HG03139 (cell line): ENCODE measurements around the gene RPS13.
"Not testable (repeated sequence)": the region's sequence is repeated elsewhere in the genome, so short reads cannot be mapped to it uniquely, and the experiment has no call there.

Source experiments
- ATAC-seq: cut with Tn5 transposase; IDR thresholded peaks from one replicate; pipeline ENCODE4 v1.9.1; 2021; ENCODE audit not compliant: unreplicated experiment

The RPS13 gene

DNA sequence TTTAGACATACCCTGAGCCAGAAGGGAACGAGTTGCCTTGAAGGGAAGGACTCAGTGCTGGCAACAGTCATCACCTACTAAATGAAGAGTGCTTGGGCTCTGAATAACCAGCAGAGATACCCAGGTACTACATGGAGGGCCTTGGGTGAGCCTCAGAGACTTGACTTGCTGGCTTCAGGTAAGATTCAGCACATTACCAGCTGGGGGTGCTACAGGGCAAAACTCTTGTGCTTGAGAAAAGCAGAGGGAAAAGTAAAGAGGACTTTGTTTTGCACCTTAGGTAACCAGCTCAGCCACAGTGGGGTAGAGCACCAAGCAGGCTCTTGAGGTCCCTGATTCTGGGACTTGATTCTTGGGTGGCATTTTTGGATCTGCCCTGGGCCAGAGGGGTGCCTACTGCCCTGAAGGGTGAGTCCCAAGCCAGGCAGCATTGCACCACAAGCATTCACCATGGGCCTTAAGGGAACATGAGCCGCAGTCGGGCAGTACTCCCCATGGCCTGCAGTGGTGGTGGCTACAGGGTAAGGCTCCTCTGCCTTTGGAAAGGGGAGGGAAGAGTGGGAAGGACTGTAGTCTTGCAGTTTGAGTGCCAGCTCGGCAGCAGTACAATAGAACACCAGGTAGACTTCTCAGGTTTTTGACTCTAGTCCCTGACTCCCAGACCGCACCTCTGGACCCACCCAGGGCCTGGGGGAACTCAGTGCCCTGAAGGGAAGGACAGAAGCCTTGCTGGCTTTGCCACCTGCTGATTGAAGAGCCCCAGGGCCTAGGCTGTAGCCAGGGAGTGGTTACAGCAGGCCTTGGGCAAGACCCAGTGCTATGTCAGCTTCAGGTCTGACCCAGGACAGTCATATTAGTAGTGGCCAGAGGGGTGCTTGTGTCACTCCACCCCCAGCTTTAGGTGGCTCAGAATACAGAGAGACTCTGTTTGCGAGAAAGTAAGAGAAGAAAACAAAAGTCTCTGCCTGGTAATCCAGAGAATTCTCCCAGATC lies 40.5 kb downstream of the RPS13 start:
- ATAC-seq: no peak

DNA sequence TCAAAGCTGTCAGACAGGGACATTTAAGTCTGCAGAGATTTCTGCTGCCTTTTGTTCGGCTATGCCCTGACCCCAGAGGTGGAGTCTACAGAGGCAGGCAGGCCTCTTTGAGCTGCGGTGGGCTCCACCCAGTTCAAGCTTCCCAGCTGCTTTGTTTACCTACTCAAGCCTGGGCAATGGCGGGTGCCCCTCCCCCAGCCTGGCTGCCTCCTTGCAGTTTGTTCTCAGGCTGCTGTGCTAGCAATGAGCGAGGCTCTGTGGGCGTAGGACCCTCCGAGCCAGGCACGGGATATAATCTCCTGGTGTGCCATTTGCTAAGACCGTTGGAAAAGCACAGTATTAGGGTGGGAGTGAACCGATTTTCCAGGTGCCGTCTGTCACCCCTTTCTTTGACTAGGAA lies 43.4 kb downstream of the RPS13 start:
- ATAC-seq: not testable (repeated sequence)

DNA sequence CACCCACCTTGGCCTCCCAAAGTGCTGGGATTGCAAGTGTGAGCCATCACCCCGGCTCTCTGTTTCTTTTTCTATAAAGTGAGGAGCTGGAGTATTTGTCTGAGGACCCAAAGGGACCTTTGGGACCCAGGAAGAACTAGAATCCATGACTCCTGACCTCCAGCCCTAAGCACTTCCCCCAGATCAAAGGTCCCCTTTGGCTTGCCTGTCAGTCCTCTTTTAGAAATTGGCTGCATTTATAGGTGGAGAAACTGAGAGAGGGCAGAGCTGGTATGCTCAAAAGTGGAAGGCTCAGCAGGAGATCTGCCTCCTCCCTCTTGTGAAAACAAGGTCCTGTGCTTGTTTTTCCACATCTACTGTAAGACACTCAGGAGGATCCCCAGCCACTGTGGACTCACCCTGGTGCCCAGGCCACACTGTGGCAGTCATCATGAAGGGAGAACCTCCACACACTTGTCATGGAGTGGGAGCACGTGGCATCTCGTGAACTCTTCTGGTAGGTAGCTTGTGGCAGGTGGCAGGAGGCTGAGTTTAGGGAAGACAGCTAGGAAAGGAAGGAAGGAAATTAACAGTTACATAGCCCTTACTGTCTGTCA lies 50.9 kb downstream of the RPS13 start:
- no peak for ATAC-seq

DNA sequence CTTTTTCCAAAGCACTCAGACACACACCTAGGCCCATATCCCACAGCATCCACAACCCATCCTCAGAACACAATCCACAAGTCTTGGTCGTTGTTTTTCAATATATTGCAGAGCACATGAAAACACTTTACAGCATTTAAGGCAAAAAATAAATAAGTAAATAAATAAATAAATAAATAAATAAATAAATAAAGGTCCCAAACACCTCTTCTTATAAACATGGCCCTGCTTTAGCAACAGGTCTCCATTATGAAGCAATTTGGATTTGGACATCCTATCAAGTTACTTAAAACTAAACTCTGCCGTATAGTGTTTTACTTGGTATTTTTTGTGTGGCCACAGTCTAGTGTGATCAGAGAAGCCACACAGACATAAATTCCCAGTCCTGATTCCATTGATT lies 52.5 kb downstream of the RPS13 start:
- ATAC-seq: no peak
